Measurements from ENCODE around the gene CDH13.
"Not testable (repeated sequence)": the region's sequence is repeated elsewhere in the genome, so short reads cannot be mapped to it uniquely, and the experiment has no call there.

- not testable (repeated sequence) for TF ChIP-seq POLR2A, CTCF, POLR2AphosphoS5, EP300 (IDR thresholded peaks at IDR 0.05)
Observed at GRCh38 chr16:82933933-82934332, 307.2 kb downstream of the CDH13 start.
